Parathyroid adenoma (tissue), 2 donors: ENCODE data around the gene CBL.

ENCODE experiments used
- H2AFZ ChIP-seq: fragments of 300-600 bp; sonication (generic); one replicate; pipeline ENCODE4 v1.7.0; 2017; ENCODE audit warnings: antibody characterized with exemption, mild to moderate bottlenecking
- H3K27ac ChIP-seq: fragments of 300-600 bp; sonication (generic); one replicate; pipeline ENCODE4 v1.7.0; 2017
- H3K27me3 ChIP-seq: fragments of 300-600 bp; sonication (generic); one replicate; pipeline ENCODE4 v1.7.0; 2017; ENCODE audit warnings: low read length; ENCODE audit not compliant: control insufficient read depth, insufficient read depth
- H3K36me3 ChIP-seq: fragments of 300-600 bp; sonication (generic); one replicate; pipeline ENCODE4 v1.7.0; 2017; ENCODE audit warnings: low read length; ENCODE audit not compliant: control insufficient read depth, insufficient read depth
- H3K4me1 ChIP-seq: fragments of 300-600 bp; sonication (generic); one replicate; pipeline ENCODE4 v1.7.0; 2017; ENCODE audit warnings: control low read depth
- H3K4me2 ChIP-seq: fragments of 300-600 bp; sonication (generic); one replicate; pipeline ENCODE4 v1.7.0; 2017; ENCODE audit warnings: low read length
- H3K4me3 ChIP-seq: fragments of 300-600 bp; sonication (generic); one replicate; pipeline ENCODE4 v1.7.0; 2017; ENCODE audit warnings: low read depth, low read length
- H3K79me2 ChIP-seq: fragments of 300-600 bp; sonication (generic); one replicate; pipeline ENCODE4 v1.7.0; 2017; ENCODE audit warnings: control low read depth
- H3K9ac ChIP-seq: fragments of 300-600 bp; sonication (generic); one replicate; pipeline ENCODE4 v1.7.0; 2017; ENCODE audit warnings: mild to moderate bottlenecking
- H3K9me3 ChIP-seq: fragments of 300-600 bp; sonication (generic); one replicate; pipeline ENCODE4 v1.7.0; 2017; ENCODE audit warnings: low read length; ENCODE audit not compliant: control insufficient read depth
- CTCF ChIP-seq: fragments of 300-600 bp; sonication (generic); IDR thresholded peaks from one replicate; pipeline ENCODE4 v1.7.0; 2017; ENCODE audit warnings: antibody characterized with exemption, mild to moderate bottlenecking
- donor health status: primary hyperparathyroidism.

CBL gene

GRCh38 chr11:119300198-119300964, 94.2 kb downstream of the CBL start:
- no peaks in the 10 kb centered on the region for H3K79me2 ChIP-seq
- no peaks in the 10 kb centered on the region for H3K27me3 ChIP-seq
- H3K9me3 ChIP-seq, result no peaks in the 10 kb centered on the region
- no peak overlapping the region for H3K4me3 ChIP-seq
- H3K4me2 ChIP-seq, result no peak overlapping the region
- no peak overlapping the region for H2AFZ ChIP-seq
- TF ChIP-seq CTCF, result no peak
- H3K27ac ChIP-seq, result no peak overlapping the region
- H3K9ac ChIP-seq, result no peak overlapping the region
- H3K36me3 ChIP-seq, result no peaks in the 10 kb centered on the region
- no peaks in the 10 kb centered on the region for H3K4me1 ChIP-seq

GRCh38 chr11:119303227-119303718, 97.1 kb downstream of the CBL start:
- TF ChIP-seq CTCF, result no peak
- Histone ChIP-seq H3K4me2 (no peak overlapping the region), H3K27ac (no peak overlapping the region), H3K36me3 (no peaks in the 10 kb centered on the region), H2AFZ (no peak overlapping the region), H3K9me3 (no peaks in the 10 kb centered on the region), H3K4me3 (no peak overlapping the region), H3K79me2 (no peaks in the 10 kb centered on the region), H3K27me3 (no peaks in the 10 kb centered on the region), H3K9ac (no peak overlapping the region), H3K4me1 (no peaks in the 10 kb centered on the region)

GRCh38 chr11:119305556-119306372, 99.6 kb downstream of the CBL start:
- no peak overlapping the region for H3K4me3 ChIP-seq
- no peak for TF ChIP-seq CTCF
- no peak overlapping the region for H2AFZ ChIP-seq
- no peaks in the 10 kb centered on the region for H3K36me3 ChIP-seq
- H3K4me1 ChIP-seq, result no peaks in the 10 kb centered on the region
- no peaks in the 10 kb centered on the region for H3K27me3 ChIP-seq
- no peak overlapping the region for H3K27ac ChIP-seq
- no peak overlapping the region for H3K9ac ChIP-seq
- H3K79me2 ChIP-seq, result no peaks in the 10 kb centered on the region
- H3K4me2 ChIP-seq, result no peak overlapping the region
- H3K9me3 ChIP-seq, result no peaks in the 10 kb centered on the region

- no peak overlapping the region for H3K4me2 ChIP-seq
- no peaks in the 10 kb centered on the region for H3K79me2 ChIP-seq
- no peak overlapping the region for H2AFZ ChIP-seq
- H3K4me1 ChIP-seq, result no peaks in the 10 kb centered on the region
- no peaks in the 10 kb centered on the region for H3K36me3 ChIP-seq
- H3K4me3 ChIP-seq, result no peak overlapping the region
- H3K27me3 ChIP-seq, result no peaks in the 10 kb centered on the region
- H3K9me3 ChIP-seq, result no peaks in the 10 kb centered on the region
- H3K9ac ChIP-seq, result no peak overlapping the region
- TF ChIP-seq CTCF, result no peak
- H3K27ac ChIP-seq, result no peak overlapping the region
Observed at GRCh38 chr11:119306373-119306890, 100.3 kb downstream of the CBL start.
